Left lung (tissue), 10 donors: ENCODE results near the gene EFNA5. TPM values are rescaled to one million over a fixed set of nuclear protein-coding genes. Genes with fewer than 3 reads are reported as not detected.

Source experiments
- ATAC-seq: fragments of 200-7000 bp; cut with Tn5 transposase; one replicate; pipeline ENCODE4 v1.9.1; 2020; ENCODE audit warnings: moderate library complexity
- DNase-seq, 4 donors: peaks; one replicate each; pipeline ENCODE4 v3.0.0-alpha.2; 2013 to 2020
- H3K27ac ChIP-seq, 2 donors: fragments of 200-600 bp; sonication (generic) in 1 of 2; one replicate each; pipeline versions ENCODE4 v1.5.0 to v1.8.0; 2020 to 2021
- H3K27me3 ChIP-seq, 2 donors: fragments of 200-600 bp; sonication (generic) in 1 of 2; one replicate each; pipeline versions ENCODE4 v1.5.0 to v1.8.0; 2020 to 2021
- H3K36me3 ChIP-seq, 2 donors: fragments of 200-600 bp; sonication (generic) in 1 of 2; one replicate each; pipeline versions ENCODE4 v1.5.0 to v1.8.0; 2020 to 2021
- H3K4me1 ChIP-seq, 2 donors: fragments of 200-600 bp; one replicate each; pipeline ENCODE4 v1.8.0; 2021
- H3K4me3 ChIP-seq, 2 donors: fragments of 200-600 bp; sonication (generic) in 1 of 2; one replicate each; pipeline versions ENCODE4 v1.5.0 to v1.8.0; 2020 to 2021; ENCODE audit warnings: mild to moderate bottlenecking in 1 of 2
- H3K9me3 ChIP-seq, 2 donors: fragments of 200-600 bp; sonication (generic) in 1 of 2; one replicate each; pipeline versions ENCODE4 v1.5.0 to v1.8.0; 2020 to 2021
- CTCF ChIP-seq, 2 donors: fragments of 200-600 bp; sonication (generic) in 1 of 2; IDR thresholded peaks; one replicate each; pipeline versions ENCODE4 v1.5.0 to v1.8.0; 2021; ENCODE audit warnings: antibody characterized with exemption in 2 of 2
- intact Hi-C, 2 donors: fragments of 100-400 bp; cut with DNase I; formaldehyde crosslinking; loops; one replicate each; pipeline versions ENCODE4 v1.11.2 to v1.14.2; 2022
- polyA plus RNA-seq, 6 donors: library from polyadenylated mRNA; unstranded; fragments of 120-200 nt; gene quantifications; one replicate each; pipeline ENCODE4 v1.2.1, GENCODE V29; 2013; ENCODE audit not compliant: insufficient read length in 6 of 6
- total RNA-seq, 2 donors: library from RNA; stranded (reverse); fragmentation: NEBNext Ultra II Directional; extraction: Animal tissue kit (Norgen Biotek cat#: 25700); gene quantifications; one replicate each; pipeline ENCODE4 v1.2.1, GENCODE V29; 2021
- donor health status: DM: no; HTN: yes; CAD: no.
- donor health status: DM: no; HTN: no; CAD: no.

The EFNA5 gene
- total and polyA plus RNA-seq, 8 donors = 8.8 to 28.3 (median 22.8) TPM

- no peak overlapping the region for H3K27ac ChIP-seq
- no peaks in the 10 kb centered on the region for H3K4me1 ChIP-seq
- H3K4me3 ChIP-seq = no peak overlapping the region
- H3K9me3 ChIP-seq = no peaks in the 10 kb centered on the region
- intact Hi-C loops = no loop called here
- DNase-seq (no peak), ATAC-seq (no peak)
- H3K27me3 ChIP-seq = no peaks in the 10 kb centered on the region
- TF ChIP-seq CTCF (IDR thresholded peaks at IDR 0.05) = no peak
- H3K36me3 ChIP-seq = no peaks in the 10 kb centered on the region
Measured at GRCh38 chr5:107698286-107698685, 27.5 kb upstream of the EFNA5 start.

GRCh38 chr5:107696498-107696897, 25.8 kb upstream of the EFNA5 start:
- TF ChIP-seq CTCF (IDR thresholded peaks at IDR 0.05) = no peak
- Histone ChIP-seq H3K36me3 (no peaks in the 10 kb centered on the region), H3K4me1 (no peaks in the 10 kb centered on the region), H3K4me3 (no peak overlapping the region), H3K27ac (no peak overlapping the region), H3K27me3 (no peaks in the 10 kb centered on the region), H3K9me3 (peaks cover 0 to 8% of the 10 kb centered on the region in 2 donors)
- ATAC-seq (no peak), DNase-seq (no peak)
- intact Hi-C loops = no loop called here

GRCh38 chr5:107696080-107696479, 25.3 kb upstream of the EFNA5 start:
- Histone ChIP-seq H3K9me3 (peaks cover 0 to 12% of the 10 kb centered on the region in 2 donors), H3K4me3 (no peak overlapping the region), H3K4me1 (no peaks in the 10 kb centered on the region), H3K27ac (no peak overlapping the region), H3K27me3 (no peaks in the 10 kb centered on the region), H3K36me3 (no peaks in the 10 kb centered on the region)
- DNase-seq (no peak), ATAC-seq (no peak)
- intact Hi-C loops = no loop called here
- no peak for TF ChIP-seq CTCF (IDR thresholded peaks at IDR 0.05)

DNA sequence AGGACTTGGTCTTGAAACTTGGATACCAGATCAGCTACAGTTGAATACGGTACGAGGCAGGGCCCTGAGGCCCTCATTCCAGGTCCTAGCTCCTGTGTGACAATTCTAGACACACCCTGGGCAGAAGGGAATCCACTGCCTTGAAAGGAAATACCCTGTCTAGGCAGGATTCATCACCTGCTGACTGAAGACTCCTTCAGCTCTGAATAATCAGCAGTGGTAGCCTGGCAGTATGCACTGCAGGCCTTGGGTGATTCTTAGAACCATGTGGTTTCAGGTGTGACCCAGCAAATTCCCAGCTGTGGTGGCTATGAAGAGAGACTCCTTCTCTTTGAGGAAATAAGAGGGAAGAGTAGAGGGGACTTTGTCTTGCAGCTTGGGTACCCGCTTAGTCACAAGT, 17.2 kb upstream of the EFNA5 start:
- ATAC-seq (no peak), DNase-seq (no peak)
- TF ChIP-seq CTCF (IDR thresholded peaks at IDR 0.05) = no peak
- no peaks in the 10 kb centered on the region for H3K4me1 ChIP-seq
- no peak overlapping the region for H3K4me3 ChIP-seq
- peaks cover 0 to 12% of the 10 kb centered on the region in 2 donors for H3K9me3 ChIP-seq
- H3K27ac ChIP-seq = no peak overlapping the region
- no peaks in the 10 kb centered on the region for H3K36me3 ChIP-seq
- no peaks in the 10 kb centered on the region for H3K27me3 ChIP-seq
- intact Hi-C loops = no loop called here

DNA sequence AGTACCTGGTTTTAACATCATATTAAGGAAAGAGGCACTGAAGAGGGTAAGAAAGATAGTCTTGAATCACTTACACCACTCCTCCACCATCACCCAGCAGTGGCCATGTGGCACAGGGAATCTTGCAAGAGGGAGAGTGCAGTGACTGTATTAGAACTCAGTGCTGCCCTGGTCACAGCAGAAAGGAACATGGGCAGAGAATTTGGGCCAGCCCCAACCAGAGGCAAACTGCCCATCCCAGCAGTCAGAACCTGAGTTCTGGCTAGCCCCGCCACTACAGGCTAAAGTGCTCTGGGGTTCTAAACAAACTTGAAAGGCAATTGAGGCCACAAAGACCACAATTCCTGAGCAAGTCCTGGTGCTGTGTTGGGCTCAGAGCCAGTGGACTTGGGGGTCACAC, 16.7 kb upstream of the EFNA5 start:
- Histone ChIP-seq H3K36me3 (no peaks in the 10 kb centered on the region), H3K4me1 (no peaks in the 10 kb centered on the region), H3K4me3 (no peak overlapping the region), H3K27me3 (no peaks in the 10 kb centered on the region), H3K9me3 (peaks cover 0 to 12% of the 10 kb centered on the region in 2 donors), H3K27ac (no peak overlapping the region)
- TF ChIP-seq CTCF (IDR thresholded peaks at IDR 0.05) = no peak
- no peak for ATAC-seq
- DNase-seq = no peak
- intact Hi-C loops = no loop called here
